ENCODE measurements around the gene CEP295NL. TPM values are rescaled to one million over a fixed set of nuclear protein-coding genes. Genes with fewer than 3 reads are reported as not detected.

Gene CEP295NL
- total RNA-seq, 1 experiment from 2014 or later: 0.66 TPM

DNA sequence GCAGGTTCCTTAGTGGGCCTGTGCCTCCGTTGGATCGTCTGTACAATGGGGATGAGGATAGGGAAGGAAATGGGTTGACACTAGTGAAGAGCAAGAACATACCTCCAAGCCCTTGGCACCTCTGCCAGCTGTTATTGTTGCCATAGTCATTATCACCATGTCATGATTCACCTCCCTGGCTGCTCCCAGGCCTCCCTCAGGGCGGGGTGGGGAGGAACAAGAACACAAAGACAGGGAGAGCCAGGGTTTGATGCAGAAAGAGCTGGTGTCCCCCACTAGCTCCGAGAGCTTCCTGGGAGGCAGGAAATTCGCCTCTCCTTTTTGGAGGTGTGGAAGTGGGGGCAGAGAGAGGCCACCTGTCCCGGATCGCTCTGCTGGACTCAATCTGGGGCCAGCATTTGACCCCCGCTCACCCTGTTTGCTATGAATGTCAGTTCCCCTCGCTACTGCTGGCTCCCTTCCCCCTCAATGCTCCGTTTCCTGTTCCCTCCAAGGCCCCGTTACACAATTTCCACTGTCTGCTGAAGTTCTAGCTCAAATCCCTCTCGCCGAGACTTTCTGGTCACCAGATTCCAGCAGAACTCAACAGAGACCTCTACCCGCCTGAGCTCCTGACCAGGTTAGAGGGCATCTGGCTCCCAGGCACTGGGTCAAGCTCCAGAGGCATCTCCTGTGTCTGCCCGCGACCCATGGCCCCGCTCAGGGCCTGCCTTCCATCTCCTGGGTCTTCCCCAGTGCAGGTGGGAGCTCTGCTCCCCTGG lies 13.1 kb upstream of the CEP295NL start:
- Histone ChIP-seq H2BK15ac (ENCODE audit: low read depth, low read length) (no peak overlapping the region), H4K91ac (ENCODE audit: insufficient read length, low read depth, low read length) (no peak overlapping the region), H3K27ac (ENCODE audit: insufficient read length, low read depth, low read length) (no peak overlapping the region), H4K20me1 (ENCODE audit: control insufficient read depth, insufficient read depth, insufficient read length) (peaks cover 3% of the 10 kb centered on the region), H3K23ac (ENCODE audit: insufficient read length, low read depth, low read length) (no peak overlapping the region), H3K14ac (ENCODE audit: insufficient read depth, low read length) (peak overlapping the region; percentile 40; the same call in 1 of the 2 replicates), H3K23me2 (ENCODE audit: insufficient read length, low read depth, low read length, poor library complexity, severe bottlenecking) (no peaks in the 10 kb centered on the region), H3K4me1 (ENCODE audit: insufficient read depth, low read length) (peaks cover 4% of the 10 kb centered on the region; the same call in 1 of the 2 replicates), H3K4ac (ENCODE audit: low read depth, low read length) (no peak overlapping the region), H3K79me1 (ENCODE audit: insufficient read depth, low read depth, low read length, poor library complexity, severe bottlenecking) (peaks cover 4% of the 10 kb centered on the region), H4K5ac (ENCODE audit: insufficient read length, low read depth, low read length) (no peak overlapping the region), H3T11ph (ENCODE audit: low read length) (no peak overlapping the region), H3K56ac (ENCODE audit: insufficient read length, low read depth, low read length) (no peak overlapping the region), H2AFZ (ENCODE audit: low read length) (no peak overlapping the region), H3K9me3 (ENCODE audit: control insufficient read depth, low read depth, low read length) (no peaks in the 10 kb centered on the region), H3K9ac (ENCODE audit: extremely low read depth, insufficient read length, low read length) (no peak overlapping the region), H2BK12ac (ENCODE audit: insufficient read length, low read depth, low read length) (no peak overlapping the region), H3K18ac (ENCODE audit: insufficient read length, low read depth, low read length) (no peak overlapping the region), H2BK20ac (ENCODE audit: low read depth, low read length, poor library complexity, severe bottlenecking) (no peak overlapping the region), H3K79me2 (ENCODE audit: insufficient read depth, low read length) (peaks cover 2% of the 10 kb centered on the region; the same call in 1 of the 2 replicates), H2AK5ac (ENCODE audit: insufficient read length, low read length) (no peak overlapping the region), H4K8ac (replicated peaks; ENCODE audit: insufficient read length, low read depth, low read length) (no peak overlapping the region), H2BK5ac (ENCODE audit: insufficient read length, low read length) (no peak overlapping the region), H3K27me3 (ENCODE audit: insufficient read depth, low read length) (no peaks in the 10 kb centered on the region), H3K4me2 (ENCODE audit: insufficient read depth, insufficient read length, low read length) (no peak overlapping the region), H2BK120ac (ENCODE audit: low read depth, low read length, poor library complexity, severe bottlenecking) (no peak overlapping the region)
- Mint-ChIP-seq H3K4me3 (no peak overlapping the region; a peak in 1 of 5 replicates), H3K27me3 (ENCODE audit: low read depth) (no peaks in the 10 kb centered on the region), H3K4me1 (peaks cover 12 to 24% of the 10 kb centered on the region in 2 experiments), H3K36me3 (ENCODE audit: insufficient read depth in 1 of 3, low read depth in 3 of 3) (peaks cover 0 to 5% (median 4%) of the 10 kb centered on the region in 3 experiments; a peak in 4 of 7 replicates), H3K9me3 (no peaks in the 10 kb centered on the region), H3K27ac (peak overlapping the region; percentile 12 to 71 (median 31); a peak in 4 of 7 replicates)
- TF ChIP-seq, protein P1, sequence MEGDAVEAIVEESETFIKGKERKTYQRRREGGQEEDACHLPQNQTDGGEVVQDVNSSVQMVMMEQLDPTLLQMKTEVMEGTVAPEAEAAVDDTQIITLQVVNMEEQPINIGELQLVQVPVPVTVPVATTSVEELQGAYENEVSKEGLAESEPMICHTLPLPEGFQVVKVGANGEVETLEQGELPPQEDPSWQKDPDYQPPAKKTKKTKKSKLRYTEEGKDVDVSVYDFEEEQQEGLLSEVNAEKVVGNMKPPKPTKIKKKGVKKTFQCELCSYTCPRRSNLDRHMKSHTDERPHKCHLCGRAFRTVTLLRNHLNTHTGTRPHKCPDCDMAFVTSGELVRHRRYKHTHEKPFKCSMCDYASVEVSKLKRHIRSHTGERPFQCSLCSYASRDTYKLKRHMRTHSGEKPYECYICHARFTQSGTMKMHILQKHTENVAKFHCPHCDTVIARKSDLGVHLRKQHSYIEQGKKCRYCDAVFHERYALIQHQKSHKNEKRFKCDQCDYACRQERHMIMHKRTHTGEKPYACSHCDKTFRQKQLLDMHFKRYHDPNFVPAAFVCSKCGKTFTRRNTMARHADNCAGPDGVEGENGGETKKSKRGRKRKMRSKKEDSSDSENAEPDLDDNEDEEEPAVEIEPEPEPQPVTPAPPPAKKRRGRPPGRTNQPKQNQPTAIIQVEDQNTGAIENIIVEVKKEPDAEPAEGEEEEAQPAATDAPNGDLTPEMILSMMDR (conservative IDR thresholded peaks at IDR 0.05): no peak
- no CpG with 5 or more reads among the region's 17 CpGs for WGBS (ENCODE audit: extremely low coverage, insufficient read length, low lambda C conversion rate)
- no peak for DNase-seq

Measured in H9 (cell line).